NCI-H2196 (cell line): Measurements from ENCODE around the gene MCF2L2.

Experiments used
- DNase-seq: peaks from one replicate; lab custom pipeline; 2025; ENCODE audit not compliant: unreplicated experiment; lab: John Stamatoyannopoulos, UW

MCF2L2 gene

GRCh38 chr3:183213415-183214276 is 214.8 kb downstream of the MCF2L2 start:
- DNase-seq = no peak

GRCh38 chr3:183212565-183212964 is 215.9 kb downstream of the MCF2L2 start:
- DNase-seq = no peak

GRCh38 chr3:183212096-183212495 is 216.3 kb downstream of the MCF2L2 start:
- no peak for DNase-seq

- no peak for DNase-seq
These were observed 217.1 kb downstream of the MCF2L2 start for GRCh38 chr3:183211352-183211751.

- DNase-seq = no peak
These were observed 217.5 kb downstream of the MCF2L2 start for GRCh38 chr3:183210862-183211341.

- DNase-seq = no peak
These were observed 218.1 kb downstream of the MCF2L2 start for GRCh38 chr3:183210341-183210740.

GRCh38 chr3:183208800-183209199 is 219.6 kb downstream of the MCF2L2 start:
- DNase-seq = no peak

GRCh38 chr3:183208260-183208659 is 220.2 kb downstream of the MCF2L2 start:
- no peak for DNase-seq

- DNase-seq = no peak
These were observed 224.7 kb downstream of the MCF2L2 start for GRCh38 chr3:183203670-183204069.

GRCh38 chr3:183202004-183202722 is 226.3 kb downstream of the MCF2L2 start:
- DNase-seq = no peak

GRCh38 chr3:183198939-183199338 is 229.5 kb downstream of the MCF2L2 start:
- no peak for DNase-seq

- DNase-seq = no peak
These were observed 230.7 kb downstream of the MCF2L2 start for GRCh38 chr3:183197734-183198133.

GRCh38 chr3:183195266-183195665 is 233.2 kb downstream of the MCF2L2 start:
- DNase-seq = no peak

- DNase-seq = peak; percentile 60
These were observed 234.4 kb downstream of the MCF2L2 start for GRCh38 chr3:183193762-183194689.

- DNase-seq = no peak
These were observed 235.6 kb downstream of the MCF2L2 start for GRCh38 chr3:183192650-183193300.

- no peak for DNase-seq
These were observed 238.8 kb downstream of the MCF2L2 start for GRCh38 chr3:183189641-183190040.

GRCh38 chr3:183188895-183189462 is 239.4 kb downstream of the MCF2L2 start:
- DNase-seq = peak; percentile 25

GRCh38 chr3:183185696-183186095 is 242.7 kb downstream of the MCF2L2 start:
- peak; percentile 33 for DNase-seq

GRCh38 chr3:183182732-183183610 is 245.4 kb downstream of the MCF2L2 start:
- no peak for DNase-seq
